Epithelial cell of esophagus (primary cell): ENCODE results near the gene TET2.
"Not testable (repeated sequence)": the region's sequence is repeated elsewhere in the genome, so short reads cannot be mapped to it uniquely, and the experiment has no call there.

Source experiments
- DNase-seq: peaks from one replicate; pipeline ENCODE4 v3.0.0; 2010; ENCODE audit warnings: low read depth
- H3K4me3 ChIP-seq: 2 replicates; pipeline ENCODE4 v1.5.1; 2011; ENCODE audit warnings: mild to moderate bottlenecking, low read length, control low read depth
- CTCF ChIP-seq: IDR thresholded peaks from 2 replicates; pipeline ENCODE4 v1.5.1; 2011; ENCODE audit warnings: low read depth, mild to moderate bottlenecking, low read length, control low read depth, inconsistent platforms; ENCODE audit not compliant: insufficient read depth; ENCODE audit errors: missing control alignments

Gene TET2

DNA sequence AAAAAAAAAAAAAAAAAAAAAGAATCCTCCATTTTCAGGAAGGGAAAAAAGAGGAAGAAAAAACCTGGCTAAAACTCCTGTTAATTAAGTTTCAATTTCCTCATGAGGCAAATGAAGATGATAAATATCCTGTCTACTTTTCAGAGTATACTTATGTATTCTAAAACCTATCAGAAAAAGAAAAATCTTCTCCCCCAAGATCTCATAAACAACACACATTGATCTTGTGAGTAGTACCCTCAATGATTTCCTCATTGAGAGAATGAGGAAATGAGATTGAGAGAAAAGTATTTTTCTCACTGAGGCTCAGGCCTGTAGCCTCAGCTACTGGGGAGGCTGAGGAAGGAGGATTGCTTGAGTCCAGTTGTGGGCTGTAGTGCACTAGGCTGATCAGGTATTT lies 146.7 kb downstream of the TET2 start:
- no peak for DNase-seq
- TF ChIP-seq CTCF, result no peak
- H3K4me3 ChIP-seq, result no peak overlapping the region

- no peak for DNase-seq
- TF ChIP-seq CTCF, result no peak
- H3K4me3 ChIP-seq, result no peak overlapping the region
Observed at GRCh38 chr4:105296672-105297071, 150.0 kb downstream of the TET2 start.

- DNase-seq, H3K4me3 ChIP-seq: not testable (repeated sequence)
Observed at GRCh38 chr4:105299027-105299426, 152.4 kb downstream of the TET2 start.

DNA sequence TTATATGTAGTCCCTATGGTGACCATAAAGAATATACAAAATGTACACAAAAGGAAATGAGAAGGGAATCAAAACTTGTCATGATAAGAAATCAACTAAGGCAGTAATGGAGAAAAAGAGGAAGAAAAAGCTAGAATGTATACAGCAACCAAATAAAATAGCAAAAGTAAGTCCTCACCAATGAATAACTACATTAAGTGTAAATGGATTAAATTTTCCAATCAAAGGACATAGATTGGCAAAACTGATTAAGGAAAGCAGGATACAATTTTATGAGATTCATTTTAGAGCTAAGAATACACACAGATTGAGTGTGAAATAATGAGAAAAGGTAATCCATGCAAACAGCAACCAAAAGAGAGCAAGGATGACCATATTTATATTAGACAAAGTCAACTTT lies 157.4 kb downstream of the TET2 start:
- no peak for TF ChIP-seq CTCF
- no peak overlapping the region for H3K4me3 ChIP-seq

DNA sequence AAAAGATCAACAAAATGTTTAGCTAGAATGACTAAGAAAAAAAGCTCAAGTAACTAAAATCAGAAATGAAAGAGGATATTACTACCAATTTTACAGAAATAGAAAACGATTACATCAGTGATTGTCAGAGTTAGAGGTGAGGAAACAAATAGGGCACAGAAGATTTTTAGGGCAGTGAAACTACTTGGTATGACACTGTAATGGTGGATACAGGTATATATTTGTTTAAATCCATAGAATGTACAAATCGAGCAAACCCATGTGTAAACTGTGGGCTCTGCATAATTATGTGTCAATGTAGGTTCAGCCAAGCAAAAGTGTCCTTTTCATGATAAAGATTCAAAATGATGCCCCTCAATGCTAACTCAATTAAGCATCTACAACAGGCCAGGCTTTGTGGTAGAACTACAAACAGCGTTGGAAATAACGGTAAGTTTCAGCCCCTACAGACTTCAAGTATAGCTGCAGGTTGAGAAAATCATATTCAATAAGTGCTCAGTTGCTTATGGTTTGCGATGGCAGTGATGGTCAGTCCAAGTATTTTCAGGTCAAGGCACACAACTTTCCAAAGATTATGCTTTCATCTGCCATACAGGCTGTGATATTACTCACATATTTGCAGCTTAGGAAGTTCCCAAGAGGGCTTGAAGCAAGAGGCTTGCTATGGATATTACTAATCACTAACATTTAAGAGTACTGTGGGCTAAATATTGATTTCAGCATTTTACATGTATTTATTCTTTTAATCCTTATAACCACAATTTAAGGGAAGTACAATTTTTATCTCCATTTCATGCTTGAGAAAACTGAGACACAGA lies 158.6 kb downstream of the TET2 start:
- no peak overlapping the region for H3K4me3 ChIP-seq
- DNase-seq, result no peak
- no peak for TF ChIP-seq CTCF

More for the DNA sequence above, 157.4 kb downstream of the TET2 start:
- no peak for DNase-seq

DNA sequence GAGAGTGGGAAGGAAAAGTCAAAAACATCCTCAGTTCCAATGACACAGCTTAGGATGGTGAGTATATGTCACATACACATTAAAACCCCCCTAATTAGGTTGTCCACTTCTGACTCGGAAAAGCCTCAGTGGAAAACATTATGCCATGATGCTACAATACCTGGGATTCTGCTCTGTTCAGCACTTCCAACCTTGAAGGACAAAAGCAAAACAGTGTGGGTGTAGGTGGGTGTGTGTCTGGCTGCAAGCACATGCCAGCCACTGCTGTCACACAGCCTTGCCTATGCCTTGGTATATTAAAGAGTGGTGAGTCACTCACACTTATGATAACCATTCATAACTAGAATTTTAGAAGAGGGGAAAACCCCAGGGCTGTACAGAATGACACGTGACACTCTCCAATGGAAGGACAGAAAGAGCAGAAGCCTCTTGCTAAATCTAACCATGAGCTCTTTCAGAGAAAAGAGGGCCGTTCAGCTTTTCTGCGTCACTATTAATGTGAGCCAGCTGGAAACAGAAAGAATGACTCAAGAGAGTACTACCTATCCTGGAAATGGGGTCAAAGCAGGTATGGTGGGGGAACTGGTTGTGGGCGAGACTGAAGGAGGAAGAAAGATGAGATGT lies 159.6 kb downstream of the TET2 start:
- no peak overlapping the region for H3K4me3 ChIP-seq
- DNase-seq, result peak; percentile 64
- TF ChIP-seq CTCF, result no peak

DNA sequence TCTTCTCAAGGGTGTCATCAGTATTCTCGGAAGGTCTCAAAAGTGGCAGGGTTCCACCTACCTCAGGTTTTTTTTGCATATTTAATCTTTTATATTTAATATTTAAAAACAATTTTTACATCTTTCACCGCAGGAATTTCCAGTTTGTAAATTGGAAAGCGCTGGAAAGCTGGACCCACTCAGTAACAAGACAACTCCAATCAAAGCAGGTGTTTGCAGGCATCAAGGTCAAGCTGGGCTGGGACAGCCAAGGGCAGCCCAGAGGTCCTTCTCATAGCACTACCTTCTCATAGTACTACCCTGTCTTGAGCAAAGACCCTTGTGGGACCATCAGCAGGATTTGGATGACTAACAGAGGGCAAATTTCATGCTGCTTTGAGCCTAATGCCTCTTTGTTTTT lies 160.1 kb downstream of the TET2 start:
- no peak for TF ChIP-seq CTCF
- no peak for DNase-seq
- no peak overlapping the region for H3K4me3 ChIP-seq
